Naive thymus-derived CD4-positive, alpha-beta T cell (primary cell): ENCODE results near the gene GIGYF1. TPM values are rescaled to one million over a fixed set of nuclear protein-coding genes. Genes with fewer than 3 reads are reported as not detected.

Experiments
- ATAC-seq: fragments of 150-1000 bp; cut with Tn5 transposase; 2 replicates; pipeline ENCODE4 v1.10.0; 2021; ENCODE audit warnings: mild to moderate bottlenecking, moderate library complexity
- CTCF ChIA-PET: fragments of 350-600 bp; sonication (Branson Sonifier 250); formaldehyde crosslinking; loops from one replicate; lab custom pipeline; 2021; ENCODE audit warnings: antibody characterized with exemption; lab: Charles Lee
- POLR2A ChIA-PET: fragments of 350-600 bp; sonication (Branson Sonifier 250); formaldehyde crosslinking; loops from one replicate; lab custom pipeline; 2021; ENCODE audit warnings: antibody characterized with exemption, inconsistent platforms; lab: Charles Lee
- DNase-seq, 9 donors: peaks; one replicate each; pipeline versions ENCODE4 v3.0.0 to v3.0.0-alpha.2; 2020 to 2022; ENCODE audit warnings: mixed read lengths in 1 of 9
- H3K27ac ChIP-seq: one replicate; pipeline ENCODE4 v1.7.0; 2013; ENCODE audit warnings: mild to moderate bottlenecking, low read depth, low read length, moderate library complexity
- H3K27me3 ChIP-seq, 2 donors: one replicate each; pipeline ENCODE4 v1.7.0; 2013; ENCODE audit warnings: low read length in 2 of 2, mild to moderate bottlenecking in 2 of 2, moderate library complexity in 2 of 2; ENCODE audit not compliant: control insufficient read depth in 2 of 2, insufficient read depth in 2 of 2
- H3K36me3 ChIP-seq, 3 experiments: 1 replicate in 2 of 3; 2 replicates in 1 of 3; pipeline ENCODE4 v1.7.0; 2013; ENCODE audit warnings: low read length in 3 of 3, mild to moderate bottlenecking in 3 of 3, moderate library complexity in 1 of 3; ENCODE audit not compliant: insufficient read depth in 3 of 3, control insufficient read depth in 2 of 3
- H3K4me1 ChIP-seq, 2 donors: one replicate each; pipeline ENCODE4 v1.7.0; 2013; ENCODE audit warnings: low read length in 2 of 2, mild to moderate bottlenecking in 2 of 2, moderate library complexity in 1 of 2; ENCODE audit not compliant: control insufficient read depth in 2 of 2, insufficient read depth in 2 of 2
- H3K4me3 ChIP-seq: 2 replicates; pipeline ENCODE4 v1.7.0; 2013; ENCODE audit warnings: mild to moderate bottlenecking, low read length
- H3K9me3 ChIP-seq, 3 experiments: 1 replicate in 2 of 3; 2 replicates in 1 of 3; pipeline ENCODE4 v1.7.0; 2013; ENCODE audit warnings: low read length in 3 of 3; ENCODE audit not compliant: control insufficient read depth in 2 of 3
- H3K27ac Mint-ChIP-seq, 9 donors: one replicate each; pipeline ENCODE4 v1.8.0; 2020 to 2022; ENCODE audit warnings: mixed read lengths in 9 of 9, mild to moderate bottlenecking in 8 of 9, moderate library complexity in 5 of 9, inconsistent platforms in 2 of 9
- H3K27me3 Mint-ChIP-seq, 5 donors: one replicate each; pipeline ENCODE4 v1.8.0; 2021 to 2022; ENCODE audit warnings: mixed read lengths in 5 of 5, mild to moderate bottlenecking in 1 of 5
- H3K36me3 Mint-ChIP-seq, 5 donors: one replicate each; pipeline ENCODE4 v1.8.0; 2020 to 2022; ENCODE audit warnings: mixed read lengths in 5 of 5, mild to moderate bottlenecking in 3 of 5, inconsistent platforms in 1 of 5
- H3K4me1 Mint-ChIP-seq, 7 donors: one replicate each; pipeline ENCODE4 v1.8.0; 2020 to 2022; ENCODE audit warnings: mixed read lengths in 7 of 7, mild to moderate bottlenecking in 3 of 7, inconsistent platforms in 1 of 7
- H3K4me3 Mint-ChIP-seq, 10 donors: one replicate each; pipeline ENCODE4 v1.8.0; 2020 to 2022; ENCODE audit warnings: mild to moderate bottlenecking in 10 of 10, mixed read lengths in 10 of 10, moderate library complexity in 6 of 10, inconsistent platforms in 2 of 10
- H3K9me3 Mint-ChIP-seq, 11 donors: one replicate each; pipeline ENCODE4 v1.8.0; 2020 to 2022; ENCODE audit warnings: mixed read lengths in 11 of 11, mild to moderate bottlenecking in 4 of 11, inconsistent platforms in 1 of 11, moderate library complexity in 1 of 11
- intact Hi-C, 2 donors: fragments of 100-400 bp; cut with micrococcal nuclease; formaldehyde crosslinking; loops; one replicate each; pipeline ENCODE4 v1.15.1; 2023
- polyA plus RNA-seq, 2 donors: library from polyadenylated mRNA; unstranded; fragments of 300-500 nt; fragmentation: Illumina TruSeq; gene quantifications; one replicate each; pipeline ENCODE4 v1.2.3, GENCODE V29; 2021
- total RNA-seq, 6 experiments: library from RNA in 5 of 6; stranded (reverse) in 5 of 6; gene quantifications; 1 replicate in 5 of 6; 2 replicates in 1 of 6; pipeline ENCODE4 v1.2.3 and lab custom pipeline; 2021 to 2026

GIGYF1 gene
- total and polyA plus RNA-seq, 7 experiments from 2014 or later: 1.4 to 125 (median 84.0) TPM

GRCh38 chr7:100678291-100678984, 15.6 kb downstream of the GIGYF1 start:
- H3K27me3 Mint-ChIP-seq: no peaks in the 10 kb centered on the region
- intact Hi-C loops: loop anchor here in 1 of 2 donors (5.0 to 10.0 kb wide), 2 partner anchors 566 to 576 kb away; partner anchors contain the start of genes AP4M1, FIS1 and MCM7
- Histone ChIP-seq H3K27ac (peak overlapping the region; percentile 35), H3K4me3 (no peak overlapping the region), H3K36me3 (peaks cover 0 to 74% (median 8%) of the 10 kb centered on the region in 3 experiments), H3K27me3 (no peaks in the 10 kb centered on the region), H3K4me1 (peaks cover 0 to 22% of the 10 kb centered on the region in 2 donors), H3K9me3 (no peaks in the 10 kb centered on the region)
- H3K9me3 Mint-ChIP-seq: peaks cover 0 to 3% (median 0%) of the 10 kb centered on the region in 11 donors
- POLR2A ChIA-PET: interaction anchor here (1.3 to 5.5 kb wide), 5 partner anchors 10 to 196 kb away, joined by 3 to 37 read pairs (median 10); partner anchors contain the start of gene SRRT
- DNase-seq (no peak), ATAC-seq (no peak)
- H3K27ac Mint-ChIP-seq: peak overlapping the region in 5 of 9 donors; percentile 7 to 78 (median 58)
- peak overlapping the region in 5 of 10 donors; percentile 20 to 60 (median 40) for H3K4me3 Mint-ChIP-seq
- peaks cover 21 to 50% (median 30%) of the 10 kb centered on the region in 7 donors for H3K4me1 Mint-ChIP-seq
- CTCF ChIA-PET: interaction anchor here (1.7 to 5.8 kb wide), 2 partner anchors 13 to 44 kb away, joined by 3 to 33 read pairs; no protein-coding TSS in a partner anchor
- H3K36me3 Mint-ChIP-seq: peaks cover 0 to 15% (median 0%) of the 10 kb centered on the region in 5 donors

- Mint-ChIP-seq H3K27ac (peak overlapping the region; percentile 58 to 86 (median 78)), H3K9me3 (peaks cover 0 to 4% (median 0%) of the 10 kb centered on the region in 11 donors), H3K4me1 (peaks cover 21 to 50% (median 32%) of the 10 kb centered on the region in 7 donors), H3K27me3 (no peaks in the 10 kb centered on the region), H3K4me3 (peak overlapping the region in 9 of 10 donors; percentile 20 to 87 (median 74)), H3K36me3 (peaks cover 0 to 14% (median 0%) of the 10 kb centered on the region in 5 donors)
- H3K9me3 ChIP-seq: no peaks in the 10 kb centered on the region
- no peak for ATAC-seq
- H3K4me3 ChIP-seq: no peak overlapping the region
- no peak for DNase-seq
- H3K27ac ChIP-seq: peak overlapping the region; percentile 98
- H3K36me3 ChIP-seq: peaks cover 0 to 66% (median 8%) of the 10 kb centered on the region in 3 experiments
- intact Hi-C loops: loop anchor here in 1 of 2 donors (5.0 to 10.0 kb wide), 2 partner anchors 567 to 575 kb away; partner anchors contain the start of genes AP4M1, FIS1 and MCM7
- ChIA-PET CTCF (interaction anchor here (1.0 to 5.8 kb wide), 2 partner anchors 14 to 93 kb away, joined by 3 to 33 read pairs; no protein-coding TSS in a partner anchor), POLR2A (interaction anchor here (1.2 to 3.8 kb wide), 10 partner anchors 11 to 248 kb away, joined by 3 to 32 read pairs (median 12); partner anchors contain the start of genes FBXO24, GIGYF1, LRCH4 and MOSPD3)
- H3K27me3 ChIP-seq: no peaks in the 10 kb centered on the region
- H3K4me1 ChIP-seq: peaks cover 0 to 22% of the 10 kb centered on the region in 2 donors
These were observed 16.5 kb downstream of the GIGYF1 start for GRCh38 chr7:100677308-100678267.

GRCh38 chr7:100676501-100677306, 17.3 kb downstream of the GIGYF1 start:
- Histone ChIP-seq H3K9me3 (no peaks in the 10 kb centered on the region), H3K36me3 (peaks cover 0 to 57% (median 5%) of the 10 kb centered on the region in 3 experiments), H3K27ac (peak overlapping the region; percentile 98), H3K27me3 (no peaks in the 10 kb centered on the region), H3K4me3 (peak overlapping the region; percentile 60), H3K4me1 (peaks cover 0 to 17% of the 10 kb centered on the region in 2 donors)
- ChIA-PET POLR2A (interaction anchor here (0.8 to 3.8 kb wide), 14 partner anchors 12 to 557 kb away, joined by 3 to 32 read pairs (median 6); partner anchors contain the start of genes CNPY4, FBXO24, GIGYF1 and LRCH4), CTCF (interaction anchor here (1.0 to 5.8 kb wide), 2 partner anchors 15 to 92 kb away, joined by 3 to 33 read pairs; no protein-coding TSS in a partner anchor)
- H3K27ac Mint-ChIP-seq: peak overlapping the region; percentile 85 to 94 (median 87)
- H3K36me3 Mint-ChIP-seq: peaks cover 0 to 14% (median 0%) of the 10 kb centered on the region in 5 donors
- H3K9me3 Mint-ChIP-seq: peaks cover 0 to 4% (median 0%) of the 10 kb centered on the region in 11 donors
- ATAC-seq (no peak), DNase-seq (no peak)
- H3K4me1 Mint-ChIP-seq: peaks cover 18 to 46% (median 33%) of the 10 kb centered on the region in 7 donors
- intact Hi-C loops: loop anchor here in 1 of 2 donors (5.0 to 10.0 kb wide), 2 partner anchors 568 to 574 kb away; partner anchors contain the start of genes AP4M1, FIS1 and MCM7
- H3K4me3 Mint-ChIP-seq: peak overlapping the region; percentile 65 to 98 (median 83)
- peaks cover 0 to 3% (median 0%) of the 10 kb centered on the region in 5 donors for H3K27me3 Mint-ChIP-seq

- Mint-ChIP-seq H3K4me1 (peaks cover 15 to 38% (median 31%) of the 10 kb centered on the region in 7 donors), H3K9me3 (peaks cover 0 to 4% (median 0%) of the 10 kb centered on the region in 11 donors), H3K27ac (peak overlapping the region; percentile 86 to 94 (median 89)), H3K36me3 (peaks cover 0 to 14% (median 0%) of the 10 kb centered on the region in 5 donors), H3K27me3 (peaks cover 0 to 10% (median 0%) of the 10 kb centered on the region in 5 donors), H3K4me3 (peak overlapping the region; percentile 81 to 98 (median 90))
- ChIA-PET POLR2A (interaction anchor here (0.6 to 3.8 kb wide), 18 partner anchors 13 to 594 kb away, joined by 3 to 32 read pairs (median 4); partner anchors contain the start of genes CNPY4, FBXO24, GIGYF1 and LRCH4), CTCF (no interaction called here)
- DNase-seq (peak; percentile 76 to 99 (median 86)), ATAC-seq (peak; percentile 71)
- Histone ChIP-seq H3K9me3 (no peaks in the 10 kb centered on the region), H3K27me3 (no peaks in the 10 kb centered on the region), H3K36me3 (peaks cover 0 to 50% (median 5%) of the 10 kb centered on the region in 3 experiments), H3K4me1 (peaks cover 0 to 7% of the 10 kb centered on the region in 2 donors), H3K27ac (peak overlapping the region; percentile 98), H3K4me3 (peak overlapping the region; percentile 60)
- intact Hi-C loops: loop anchor here (1.0 to 10.0 kb wide), 10 partner anchors 16 to 573 kb away; partner anchors contain the start of genes TSC22D4 (in 2 of the 2), AGFG2 (in 1 of the 2), AP4M1 (in 1 of the 2) and FIS1 (in 1 of the 2)
These were observed 18.3 kb downstream of the GIGYF1 start for GRCh38 chr7:100675581-100676350.
